GM06990 (cell line): ENCODE data around the gene GABRE.

Experiments
- DNase-seq: peaks from one replicate; pipeline ENCODE4 v3.0.0-alpha.2; 2011; ENCODE audit not compliant: insufficient read length; ENCODE audit errors: extremely low read depth
- H3K27me3 ChIP-seq: replicated peaks from 2 replicates; pipeline ENCODE4 v1.6.0; 2011; ENCODE audit warnings: low read length; ENCODE audit not compliant: control insufficient read depth, insufficient read depth
- H3K36me3 ChIP-seq: 2 replicates; pipeline ENCODE4 v1.5.1; 2011; ENCODE audit warnings: low read length; ENCODE audit not compliant: control insufficient read depth, insufficient read depth
- H3K4me3 ChIP-seq: replicated peaks from 2 replicates; pipeline ENCODE4 v1.5.1; 2011; ENCODE audit warnings: low read depth, mild to moderate bottlenecking, control low read depth, low read length
- CTCF ChIP-seq: IDR thresholded peaks from 2 replicates; pipeline ENCODE4 v1.5.1; 2011; ENCODE audit warnings: low read length, control low read depth, mild to moderate bottlenecking, inconsistent platforms; ENCODE audit not compliant: insufficient read depth, poor library complexity, severe bottlenecking

The GABRE gene

DNA sequence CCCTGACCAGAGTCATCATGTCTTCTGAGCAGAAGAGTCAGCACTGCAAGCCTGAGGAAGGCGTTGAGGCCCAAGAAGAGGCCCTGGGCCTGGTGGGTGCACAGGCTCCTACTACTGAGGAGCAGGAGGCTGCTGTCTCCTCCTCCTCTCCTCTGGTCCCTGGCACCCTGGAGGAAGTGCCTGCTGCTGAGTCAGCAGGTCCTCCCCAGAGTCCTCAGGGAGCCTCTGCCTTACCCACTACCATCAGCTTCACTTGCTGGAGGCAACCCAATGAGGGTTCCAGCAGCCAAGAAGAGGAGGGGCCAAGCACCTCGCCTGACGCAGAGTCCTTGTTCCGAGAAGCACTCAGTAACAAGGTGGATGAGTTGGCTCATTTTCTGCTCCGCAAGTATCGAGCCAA is 50.8 kb downstream of the GABRE start:
- Histone ChIP-seq H3K36me3 (no peaks in the 10 kb centered on the region), H3K4me3 (no peak overlapping the region), H3K27me3 (no peaks in the 10 kb centered on the region)
- DNase-seq = no peak
- no peak for TF ChIP-seq CTCF

GRCh38 chrX:151922692-151923091 is 51.8 kb downstream of the GABRE start:
- DNase-seq = no peak
- Histone ChIP-seq H3K4me3 (no peak overlapping the region), H3K36me3 (no peaks in the 10 kb centered on the region), H3K27me3 (no peaks in the 10 kb centered on the region)
- TF ChIP-seq CTCF = no peak

- H3K27me3 ChIP-seq = no peaks in the 10 kb centered on the region
- H3K36me3 ChIP-seq = no peaks in the 10 kb centered on the region
- DNase-seq = no peak
- no peak overlapping the region for H3K4me3 ChIP-seq
- TF ChIP-seq CTCF = no peak
Measured at GRCh38 chrX:151921866-151922265, 52.6 kb downstream of the GABRE start.

DNA sequence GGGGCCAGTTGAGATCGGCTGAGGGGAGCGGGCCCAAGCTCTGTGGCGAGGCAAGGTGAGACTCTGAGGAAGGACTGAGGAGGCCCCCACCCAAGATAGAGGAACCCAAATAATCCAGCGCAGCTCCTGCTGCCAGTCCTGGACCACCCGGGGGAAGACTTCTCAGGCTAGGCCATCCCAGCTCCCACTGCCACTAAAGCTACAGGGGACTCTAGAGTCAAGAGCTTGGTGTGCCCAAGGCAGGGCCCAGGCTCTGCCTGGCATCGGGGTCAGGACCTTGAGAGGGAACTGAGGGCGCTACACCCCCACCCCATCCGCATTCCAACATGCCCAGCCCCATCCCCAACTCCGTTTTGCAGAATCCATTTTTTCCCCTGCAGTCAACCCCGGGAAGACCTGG is 53.2 kb downstream of the GABRE start:
- no peak for TF ChIP-seq CTCF
- no peak overlapping the region for H3K4me3 ChIP-seq
- no peaks in the 10 kb centered on the region for H3K27me3 ChIP-seq
- H3K36me3 ChIP-seq = no peaks in the 10 kb centered on the region
- DNase-seq = no peak

DNA sequence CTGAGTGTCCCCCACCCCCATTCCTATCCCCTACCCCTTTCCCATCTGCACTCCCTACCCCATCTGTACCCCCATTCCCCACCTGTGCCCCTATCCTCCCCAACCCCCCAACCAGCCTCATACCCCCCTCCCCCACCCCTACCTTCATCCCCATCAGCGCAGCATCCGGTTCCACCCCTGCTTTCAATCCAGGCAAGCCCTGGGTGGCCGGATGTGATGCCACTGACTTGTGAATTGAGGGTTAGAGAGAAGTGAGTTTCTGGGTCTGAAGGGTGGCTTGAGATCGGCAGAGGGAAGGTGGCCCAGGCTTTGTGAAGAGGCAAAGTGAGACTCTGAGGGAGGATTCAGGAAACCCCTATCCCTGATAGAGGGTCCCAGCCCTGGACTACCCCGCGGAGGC is 53.9 kb downstream of the GABRE start:
- no peak for TF ChIP-seq CTCF
- no peak overlapping the region for H3K4me3 ChIP-seq

GRCh38 chrX:151920101-151920500 is 54.4 kb downstream of the GABRE start:
- H3K27me3 ChIP-seq = no peaks in the 10 kb centered on the region
- H3K4me3 ChIP-seq = no peak overlapping the region
- no peaks in the 10 kb centered on the region for H3K36me3 ChIP-seq
- TF ChIP-seq CTCF = no peak
- DNase-seq = no peak

More for the DNA sequence above, 53.9 kb downstream of the GABRE start:
- Histone ChIP-seq H3K27me3 (no peaks in the 10 kb centered on the region), H3K36me3 (no peaks in the 10 kb centered on the region)
- DNase-seq = no peak
